Mucosa of descending colon (tissue), 3 donors: ENCODE measurements around the gene WDR7. TPM values are rescaled to one million over a fixed set of nuclear protein-coding genes. Genes with fewer than 3 reads are reported as not detected.

Source experiments
- ATAC-seq: fragments of 200-7000 bp; cut with Tn5 transposase; one replicate; pipeline ENCODE4 v1.9.1; 2020; ENCODE audit warnings: mild to moderate bottlenecking, moderate library complexity
- DNase-seq, 3 donors: peaks; one replicate each; pipeline ENCODE4 v3.0.0-alpha.2; 2020
- H3K36me3 ChIP-seq: fragments of 200-600 bp; one replicate; pipeline ENCODE4 v1.8.0; 2021; ENCODE audit warnings: low read depth, mild to moderate bottlenecking
- H3K4me1 ChIP-seq: fragments of 200-600 bp; one replicate; pipeline ENCODE4 v1.8.0; 2021; ENCODE audit warnings: low read depth, mild to moderate bottlenecking
- H3K4me3 ChIP-seq: fragments of 200-600 bp; one replicate; pipeline ENCODE4 v1.8.0; 2021; ENCODE audit warnings: mild to moderate bottlenecking
- H3K9me3 ChIP-seq: fragments of 200-600 bp; one replicate; pipeline ENCODE4 v1.8.0; 2021; ENCODE audit warnings: mild to moderate bottlenecking
- intact Hi-C, 2 donors: fragments of 100-400 bp; cut with DNase I in 1 of 2; cut with micrococcal nuclease in 1 of 2; formaldehyde crosslinking; loops; one replicate each; pipeline versions ENCODE4 v1.11.0 to v1.11.1; 2022; cut with DNase I, micrococcal nuclease
- total RNA-seq, 3 donors: library from RNA; stranded (reverse); fragmentation: NEBNext Ultra II Directional in 2 of 3; extraction: Animal tissue kit (Norgen Biotek cat#: 25700) in 2 of 3; gene quantifications; one replicate each; pipeline versions ENCODE4 v1.2.1 to v1.2.4, GENCODE V29; 2021 to 2023
- TF ChIP-seq, protein P1 (sequence below): fragments of 200-600 bp; IDR thresholded peaks from one replicate; pipeline ENCODE4 v1.8.0; 2022; ENCODE audit warnings: antibody characterized with exemption, mild to moderate bottlenecking
- donor health status: DM: no; HTN: no; CAD: no; lungs with moderate emphysema.
- donor health status: DM: no; HTN: no; CAD: no.
- donor health status: DM: no; HTN: yes; CAD: no.

WDR7 gene
- total RNA-seq, 3 donors from 2014 or later: 28.4 to 38.8 (median 29.3) TPM

- intact Hi-C loops: no loop called here
- ATAC-seq (no peak), DNase-seq (no peak)
- no peaks in the 10 kb centered on the region for H3K9me3 ChIP-seq
- no peak overlapping the region for H3K4me3 ChIP-seq
- TF ChIP-seq, protein P1, sequence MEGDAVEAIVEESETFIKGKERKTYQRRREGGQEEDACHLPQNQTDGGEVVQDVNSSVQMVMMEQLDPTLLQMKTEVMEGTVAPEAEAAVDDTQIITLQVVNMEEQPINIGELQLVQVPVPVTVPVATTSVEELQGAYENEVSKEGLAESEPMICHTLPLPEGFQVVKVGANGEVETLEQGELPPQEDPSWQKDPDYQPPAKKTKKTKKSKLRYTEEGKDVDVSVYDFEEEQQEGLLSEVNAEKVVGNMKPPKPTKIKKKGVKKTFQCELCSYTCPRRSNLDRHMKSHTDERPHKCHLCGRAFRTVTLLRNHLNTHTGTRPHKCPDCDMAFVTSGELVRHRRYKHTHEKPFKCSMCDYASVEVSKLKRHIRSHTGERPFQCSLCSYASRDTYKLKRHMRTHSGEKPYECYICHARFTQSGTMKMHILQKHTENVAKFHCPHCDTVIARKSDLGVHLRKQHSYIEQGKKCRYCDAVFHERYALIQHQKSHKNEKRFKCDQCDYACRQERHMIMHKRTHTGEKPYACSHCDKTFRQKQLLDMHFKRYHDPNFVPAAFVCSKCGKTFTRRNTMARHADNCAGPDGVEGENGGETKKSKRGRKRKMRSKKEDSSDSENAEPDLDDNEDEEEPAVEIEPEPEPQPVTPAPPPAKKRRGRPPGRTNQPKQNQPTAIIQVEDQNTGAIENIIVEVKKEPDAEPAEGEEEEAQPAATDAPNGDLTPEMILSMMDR: no peak
- H3K4me1 ChIP-seq: no peaks in the 10 kb centered on the region
- H3K36me3 ChIP-seq: no peaks in the 10 kb centered on the region
These were observed 284.4 kb downstream of the WDR7 start for GRCh38 chr18:56935434-56936040.

DNA sequence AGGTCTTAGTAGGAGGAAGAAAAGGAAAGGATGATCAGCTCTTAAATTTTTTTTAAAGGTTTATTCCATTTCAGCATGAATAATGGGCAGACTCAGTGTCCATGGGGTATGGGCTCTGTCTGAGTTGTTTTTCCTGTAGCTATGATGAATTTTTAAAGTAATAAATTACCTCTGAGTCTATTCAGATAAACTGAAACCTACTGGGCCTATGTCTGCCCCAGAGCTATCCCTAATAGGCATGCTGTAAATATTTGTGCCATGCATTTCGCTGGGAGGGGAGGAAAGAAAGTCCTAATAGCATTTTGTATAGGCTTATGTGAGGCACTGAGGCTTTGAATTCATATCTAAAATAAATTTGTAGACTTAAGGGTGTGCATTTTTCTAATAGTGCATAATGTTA is 285.3 kb downstream of the WDR7 start:
- Histone ChIP-seq H3K36me3 (no peaks in the 10 kb centered on the region), H3K4me3 (no peak overlapping the region), H3K4me1 (no peaks in the 10 kb centered on the region), H3K9me3 (no peaks in the 10 kb centered on the region)
- TF ChIP-seq, protein P1: no peak
- ATAC-seq: no peak
- intact Hi-C loops: no loop called here
- no peak for DNase-seq

GRCh38 chr18:56937874-56938430 is 286.8 kb downstream of the WDR7 start:
- no peaks in the 10 kb centered on the region for H3K36me3 ChIP-seq
- DNase-seq (no peak), ATAC-seq (no peak)
- TF ChIP-seq, protein P1: no peak
- no peak overlapping the region for H3K4me3 ChIP-seq
- H3K4me1 ChIP-seq: no peaks in the 10 kb centered on the region
- H3K9me3 ChIP-seq: no peaks in the 10 kb centered on the region
- intact Hi-C loops: no loop called here

DNA sequence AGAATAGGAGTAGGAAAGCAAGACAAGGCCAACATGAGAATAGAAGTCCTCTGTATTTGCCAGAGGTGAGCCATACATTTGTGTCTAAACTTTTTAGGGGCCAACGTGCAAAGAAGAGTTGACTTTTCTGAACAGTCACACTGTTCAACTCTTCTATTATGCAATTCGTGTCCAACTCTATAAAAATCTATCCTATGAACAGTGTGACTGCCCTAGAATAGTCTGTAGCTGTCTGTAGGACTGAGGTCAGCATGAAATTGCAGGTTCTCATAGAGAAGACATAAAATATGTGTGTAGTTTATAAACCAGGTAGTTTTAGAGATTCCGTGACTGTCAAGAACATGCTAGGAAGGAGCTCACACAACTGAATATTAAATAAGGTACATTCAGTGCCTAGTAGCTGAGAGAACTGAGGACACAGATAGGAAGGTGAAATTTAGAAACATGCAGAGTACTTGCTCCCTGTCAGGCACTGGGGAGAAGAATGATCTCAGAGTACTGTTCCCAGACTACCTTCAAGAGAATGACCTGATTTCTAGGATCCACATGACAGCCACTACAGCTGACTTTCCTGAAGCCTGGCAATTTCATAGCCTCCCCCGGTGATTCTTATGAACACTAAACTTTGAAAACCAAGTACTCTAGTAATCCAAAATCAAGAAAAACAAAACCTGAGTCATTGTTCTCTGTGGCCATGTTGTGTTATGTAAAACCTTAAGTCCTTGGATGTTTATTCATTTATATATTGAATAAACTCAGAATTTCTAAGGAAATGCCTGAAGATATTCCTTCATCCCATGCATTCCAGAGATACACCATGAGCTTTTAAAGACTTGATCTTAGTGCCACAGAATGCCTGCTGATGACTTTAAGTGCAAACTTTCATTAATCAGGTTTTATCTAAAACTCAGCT is 294.3 kb downstream of the WDR7 start:
- Histone ChIP-seq H3K4me1 (no peaks in the 10 kb centered on the region), H3K36me3 (no peaks in the 10 kb centered on the region), H3K4me3 (no peak overlapping the region), H3K9me3 (no peaks in the 10 kb centered on the region)
- ATAC-seq (no peak), DNase-seq (no peak)
- TF ChIP-seq, protein P1: no peak
- intact Hi-C loops: no loop called here

- Histone ChIP-seq H3K9me3 (no peaks in the 10 kb centered on the region), H3K36me3 (no peaks in the 10 kb centered on the region), H3K4me3 (no peak overlapping the region), H3K4me1 (no peaks in the 10 kb centered on the region)
- DNase-seq (no peak), ATAC-seq (no peak)
- TF ChIP-seq, protein P1: no peak
- intact Hi-C loops: no loop called here
These were observed 296.1 kb downstream of the WDR7 start for GRCh38 chr18:56947236-56947635.
